HAP-1 (cell line): ENCODE data around the gene MAPK4.

Experiments
- DNase-seq, 2 experiments: peaks; one replicate each; pipeline ENCODE4 v3.0.0-alpha.2; 2016 to 2020; ENCODE audit warnings: low spot score in 2 of 2
- H3K27me3 ChIP-seq: fragments of 250-450 bp; sonication (Bioruptor Pico); 2 replicates; pipeline ENCODE4 v1.5.1; 2020; ENCODE audit warnings: low read depth, mild to moderate bottlenecking, moderate library complexity
- H3K36me3 ChIP-seq: fragments of 250-450 bp; sonication (Bioruptor Pico); replicated peaks from 2 replicates; pipeline ENCODE4 v1.5.1; 2020; ENCODE audit warnings: mild to moderate bottlenecking
- H3K4me1 ChIP-seq: fragments of 250-450 bp; sonication (Bioruptor Pico); 2 replicates; pipeline ENCODE4 v1.5.1; 2020; ENCODE audit warnings: mild to moderate bottlenecking
- H3K4me3 ChIP-seq: fragments of 250-450 bp; sonication (Bioruptor Pico); 2 replicates; pipeline ENCODE4 v1.5.1; 2020; ENCODE audit warnings: mild to moderate bottlenecking, moderate library complexity
- H3K9me3 ChIP-seq: fragments of 250-450 bp; sonication (Bioruptor Pico); 2 replicates; pipeline ENCODE4 v1.5.1; 2020; ENCODE audit warnings: mild to moderate bottlenecking, moderate library complexity
- in situ Hi-C: fragments of 300-500 bp; cut with MboI; formaldehyde crosslinking; loops from 3 replicates; pipeline ENCODE4 v1.14.3; 2020; ENCODE audit warnings: low sequenced_read_pairs, inconsistent platforms, mixed read lengths

MAPK4 gene

DNA sequence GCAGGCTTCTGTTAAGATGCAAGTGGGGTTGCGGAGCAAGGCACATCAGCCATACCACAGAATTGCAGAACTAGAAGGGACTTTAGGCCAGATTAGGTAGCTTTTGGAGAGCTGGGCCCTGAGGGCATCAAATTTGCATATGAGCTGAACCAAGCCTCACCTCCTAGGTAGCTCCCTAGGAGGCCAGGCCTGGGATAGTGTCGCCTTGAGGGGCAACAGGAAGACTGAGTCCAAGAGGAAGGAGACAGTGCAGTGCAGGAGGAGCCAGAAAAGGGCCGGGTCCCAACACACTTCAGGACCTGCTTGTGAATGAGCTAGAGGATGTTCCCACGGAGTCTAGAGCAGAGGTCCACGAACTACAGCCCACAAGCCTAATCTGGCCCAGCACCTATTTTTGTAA, 98.7 kb downstream of the MAPK4 start:
- no peaks in the 10 kb centered on the region for H3K4me1 ChIP-seq
- H3K9me3 ChIP-seq = peaks cover 10% of the 10 kb centered on the region; the same call in 1 of the 2 replicates
- DNase-seq = no peak
- no peaks in the 10 kb centered on the region for H3K36me3 ChIP-seq
- in situ Hi-C loops = no loop called here
- H3K4me3 ChIP-seq = no peak overlapping the region
- no peaks in the 10 kb centered on the region for H3K27me3 ChIP-seq

DNA sequence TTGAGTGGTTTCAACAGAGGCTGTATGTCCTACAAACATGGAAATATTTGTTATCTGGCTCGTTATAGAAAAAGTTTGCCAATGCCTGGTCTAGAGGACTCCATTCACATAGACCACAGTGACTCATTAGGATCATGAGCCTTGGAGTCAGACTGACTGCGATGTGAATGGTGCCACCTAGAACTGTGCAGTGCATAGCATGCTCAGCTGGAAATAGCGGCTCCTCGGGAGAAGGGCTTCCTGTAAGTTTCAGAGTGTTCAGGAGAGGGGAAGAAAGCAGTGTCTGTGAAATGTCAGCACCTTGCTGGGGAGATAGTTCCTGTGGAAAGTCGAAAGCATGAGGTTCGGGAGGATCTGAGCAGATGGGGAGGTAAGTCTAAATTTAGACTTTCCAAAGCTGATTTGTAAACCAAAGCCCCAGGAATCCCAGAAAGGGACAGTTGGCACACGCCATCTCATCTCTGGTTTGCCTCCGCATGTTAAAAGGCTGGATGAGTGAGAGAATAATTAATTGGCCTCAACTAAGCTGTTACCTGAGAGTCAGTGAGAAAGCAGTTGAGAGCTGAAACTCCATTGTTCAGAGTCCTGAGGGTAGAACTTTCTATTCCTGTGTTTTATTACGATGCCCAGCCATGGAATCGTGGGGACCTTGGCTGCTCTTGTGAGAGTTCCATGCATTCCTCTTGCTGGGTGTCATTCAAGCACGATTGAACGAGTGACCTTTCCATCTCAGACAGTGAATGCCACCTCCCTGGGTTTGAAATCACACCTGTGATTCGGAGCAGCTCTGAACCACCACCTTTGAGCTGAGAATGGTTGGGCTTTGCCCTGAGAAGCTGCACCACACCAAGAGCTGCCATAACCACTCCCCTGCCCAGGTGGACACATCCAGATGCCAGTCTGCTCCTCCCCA, 99.5 kb downstream of the MAPK4 start:
- in situ Hi-C loops = no loop called here
- Histone ChIP-seq H3K27me3 (no peaks in the 10 kb centered on the region), H3K36me3 (no peaks in the 10 kb centered on the region), H3K4me3 (no peak overlapping the region), H3K4me1 (no peaks in the 10 kb centered on the region), H3K9me3 (peaks cover 10% of the 10 kb centered on the region; the same call in 1 of the 2 replicates)
- no peak for DNase-seq

DNA sequence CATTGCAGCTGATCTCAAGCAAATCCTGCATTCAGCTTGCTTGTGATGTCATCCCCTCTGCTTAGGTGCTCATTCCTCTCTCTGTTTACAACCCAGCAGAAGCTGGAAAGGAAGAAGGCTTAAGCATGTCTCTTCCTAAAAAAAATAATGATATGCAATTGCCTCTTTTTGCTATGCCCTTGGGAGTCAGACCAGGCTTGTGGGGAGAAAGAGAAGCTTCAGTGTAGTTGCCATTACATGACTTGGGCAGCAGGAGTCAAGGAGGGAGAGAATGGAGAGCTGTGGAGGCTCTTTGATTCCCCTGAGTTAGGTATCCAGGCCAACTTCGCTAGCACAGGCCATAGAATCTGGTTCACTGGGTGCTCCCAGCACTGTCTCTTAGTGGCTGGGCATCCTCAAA, 101.1 kb downstream of the MAPK4 start:
- Histone ChIP-seq H3K4me1 (no peaks in the 10 kb centered on the region), H3K4me3 (no peak overlapping the region), H3K36me3 (no peaks in the 10 kb centered on the region), H3K27me3 (no peaks in the 10 kb centered on the region), H3K9me3 (peaks cover 10% of the 10 kb centered on the region; the same call in 1 of the 2 replicates)
- in situ Hi-C loops = no loop called here
- DNase-seq = no peak

DNA sequence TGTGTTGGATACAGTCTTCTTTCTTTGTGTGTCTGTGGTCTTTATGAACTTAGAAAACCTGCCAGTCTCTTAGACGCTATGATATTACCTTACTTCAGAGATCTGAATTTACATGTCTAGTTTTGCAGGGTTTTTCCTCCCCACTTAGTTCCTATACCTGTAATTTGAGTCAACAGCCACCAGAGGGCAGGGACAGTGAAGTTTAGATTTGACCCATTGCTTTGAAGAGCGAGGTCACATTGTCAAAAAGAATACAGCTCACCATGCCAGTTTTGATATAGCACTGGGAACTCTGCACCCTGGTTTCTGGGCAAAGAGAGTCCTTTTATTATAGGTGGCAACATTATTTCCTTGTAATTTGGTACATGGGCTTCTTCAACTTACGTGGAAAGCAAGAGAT, 102.3 kb downstream of the MAPK4 start:
- no peak for DNase-seq
- Histone ChIP-seq H3K4me3 (no peak overlapping the region), H3K9me3 (peaks cover 10% of the 10 kb centered on the region; the same call in 1 of the 2 replicates), H3K36me3 (no peaks in the 10 kb centered on the region), H3K27me3 (no peaks in the 10 kb centered on the region), H3K4me1 (no peaks in the 10 kb centered on the region)
- in situ Hi-C loops = no loop called here

DNA sequence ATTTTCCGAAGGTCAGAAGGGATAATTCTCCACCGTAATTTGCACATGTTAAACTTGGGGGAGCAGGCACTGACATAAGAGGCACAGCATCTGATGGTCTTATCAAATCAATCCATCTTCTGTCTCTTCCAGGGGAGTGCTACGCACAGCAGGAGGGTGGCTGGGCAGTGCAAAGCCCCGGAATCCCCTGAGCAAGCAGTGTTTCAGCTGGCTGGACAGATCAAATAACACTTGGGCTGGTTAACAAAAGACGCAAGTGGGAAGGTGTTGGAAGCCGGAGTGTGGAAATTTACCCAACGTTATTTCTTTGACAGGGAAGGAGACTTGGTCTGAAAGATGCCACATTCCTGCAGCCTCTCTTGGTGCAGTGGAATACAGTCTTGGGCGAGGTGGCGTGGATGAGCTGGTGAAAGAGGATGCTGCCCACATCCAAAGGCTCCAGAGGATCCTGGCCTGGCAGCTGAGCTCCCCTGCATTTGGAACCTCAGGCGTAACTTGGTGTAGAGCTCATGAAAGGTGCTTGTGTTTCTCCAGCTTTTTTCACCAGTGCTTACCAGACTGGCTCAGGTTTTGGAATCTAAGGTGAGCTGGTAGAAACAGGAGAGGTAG, 103.0 kb downstream of the MAPK4 start:
- no peaks in the 10 kb centered on the region for H3K36me3 ChIP-seq
- in situ Hi-C loops = no loop called here
- H3K9me3 ChIP-seq = peaks cover 10% of the 10 kb centered on the region; the same call in 1 of the 2 replicates
- H3K4me3 ChIP-seq = no peak overlapping the region
- no peaks in the 10 kb centered on the region for H3K27me3 ChIP-seq
- no peak for DNase-seq
- no peaks in the 10 kb centered on the region for H3K4me1 ChIP-seq

DNA sequence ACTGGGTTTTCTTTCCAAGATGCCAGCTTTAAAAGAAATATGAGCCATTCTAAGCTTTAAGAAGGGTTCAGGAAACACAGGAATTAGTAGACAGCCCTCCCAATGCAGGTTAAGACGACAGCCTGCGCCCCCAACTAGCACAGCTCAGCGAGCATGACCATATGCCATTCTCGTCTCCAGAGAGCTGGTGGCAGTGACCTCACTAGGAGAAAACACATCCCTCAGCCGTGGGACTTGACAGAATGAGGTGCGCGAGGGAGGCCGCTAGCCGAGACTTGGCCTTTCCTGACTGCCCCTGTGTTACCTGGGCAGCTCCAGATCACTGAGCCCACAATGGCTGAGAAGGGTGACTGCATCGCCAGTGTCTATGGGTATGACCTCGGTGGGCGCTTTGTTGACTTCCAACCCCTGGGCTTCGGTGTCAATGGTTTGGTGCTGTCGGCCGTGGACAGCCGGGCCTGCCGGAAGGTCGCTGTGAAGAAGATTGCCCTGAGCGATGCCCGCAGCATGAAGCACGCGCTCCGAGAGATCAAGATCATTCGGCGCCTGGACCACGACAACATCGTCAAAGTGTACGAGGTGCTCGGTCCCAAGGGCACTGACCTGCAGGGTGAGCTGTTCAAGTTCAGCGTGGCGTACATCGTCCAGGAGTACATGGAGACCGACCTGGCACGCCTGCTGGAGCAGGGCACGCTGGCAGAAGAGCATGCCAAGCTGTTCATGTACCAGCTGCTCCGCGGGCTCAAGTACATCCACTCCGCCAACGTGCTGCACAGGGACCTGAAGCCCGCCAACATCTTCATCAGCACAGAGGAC, 103.9 kb downstream of the MAPK4 start:
- H3K27me3 ChIP-seq = no peaks in the 10 kb centered on the region
- in situ Hi-C loops = no loop called here
- no peak for DNase-seq
- no peaks in the 10 kb centered on the region for H3K36me3 ChIP-seq
- H3K4me1 ChIP-seq = no peaks in the 10 kb centered on the region
- H3K4me3 ChIP-seq = no peak overlapping the region
- peaks cover 10% of the 10 kb centered on the region; the same call in 1 of the 2 replicates for H3K9me3 ChIP-seq

DNA sequence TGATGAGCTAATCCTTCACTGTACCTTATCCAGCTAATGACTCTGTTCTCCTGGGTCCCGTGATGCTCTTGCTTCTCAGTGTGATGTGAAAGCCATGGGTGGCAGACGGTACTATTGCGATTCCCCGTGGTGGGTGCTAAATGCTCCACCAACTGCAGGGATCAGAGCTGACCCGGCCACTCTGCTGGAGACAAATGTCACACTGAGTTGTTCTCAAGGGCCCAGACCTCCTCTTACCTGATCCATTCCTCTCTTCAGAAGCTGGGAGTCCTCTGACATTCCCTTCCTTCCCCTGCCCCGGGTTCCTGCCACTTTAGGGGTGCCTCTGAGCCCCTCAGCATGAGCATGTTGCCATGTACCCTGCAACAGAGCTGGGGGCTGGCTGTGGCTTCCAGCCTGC, 105.1 kb downstream of the MAPK4 start:
- in situ Hi-C loops = no loop called here
- H3K27me3 ChIP-seq = no peaks in the 10 kb centered on the region
- no peaks in the 10 kb centered on the region for H3K36me3 ChIP-seq
- H3K4me3 ChIP-seq = no peak overlapping the region
- no peaks in the 10 kb centered on the region for H3K4me1 ChIP-seq
- DNase-seq = no peak
- H3K9me3 ChIP-seq = peaks cover 10% of the 10 kb centered on the region; the same call in 1 of the 2 replicates

DNA sequence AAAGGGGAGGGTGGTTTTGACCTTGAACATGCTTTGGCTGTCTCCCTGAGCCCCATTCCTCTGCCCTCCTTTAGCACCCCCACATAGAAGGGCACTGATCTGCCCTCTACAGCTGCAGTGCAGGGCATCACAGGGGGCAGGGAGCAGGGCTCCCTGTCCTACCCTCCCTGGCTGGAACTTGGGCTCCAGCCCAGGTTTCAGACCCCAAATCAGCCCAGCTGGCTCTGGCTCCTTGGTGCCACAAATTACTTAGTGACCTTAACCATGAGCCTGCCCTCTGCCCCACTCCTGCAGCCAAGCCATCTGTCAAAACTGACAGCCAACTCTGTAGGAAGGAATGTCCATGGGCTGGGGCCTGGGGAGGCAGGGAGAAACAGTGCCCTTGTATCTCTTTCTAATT, 105.6 kb downstream of the MAPK4 start:
- Histone ChIP-seq H3K9me3 (peaks cover 10% of the 10 kb centered on the region; the same call in 1 of the 2 replicates), H3K27me3 (no peaks in the 10 kb centered on the region), H3K36me3 (no peaks in the 10 kb centered on the region), H3K4me1 (no peaks in the 10 kb centered on the region), H3K4me3 (no peak overlapping the region)
- in situ Hi-C loops = no loop called here
- DNase-seq = no peak

DNA sequence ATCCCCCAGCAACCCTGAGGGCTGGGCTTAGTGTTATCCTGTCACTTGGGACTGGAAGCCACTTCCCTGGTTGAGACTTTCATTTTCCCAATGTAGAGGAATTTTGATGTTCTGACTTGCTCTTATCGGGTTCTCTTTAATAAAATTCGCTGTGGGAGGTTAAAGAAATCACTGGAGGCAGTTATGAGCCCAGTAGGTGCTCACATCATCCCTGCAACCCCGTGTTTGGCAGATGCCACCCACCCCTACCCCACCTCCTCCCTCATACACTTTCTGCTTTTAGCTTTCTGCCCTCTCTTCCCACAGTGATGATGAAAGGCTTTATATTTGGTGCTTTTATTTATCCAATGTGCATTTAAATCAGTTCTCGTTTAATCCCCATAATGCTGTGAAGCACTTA, 106.6 kb downstream of the MAPK4 start:
- no peaks in the 10 kb centered on the region for H3K36me3 ChIP-seq
- H3K27me3 ChIP-seq = no peaks in the 10 kb centered on the region
- H3K4me1 ChIP-seq = no peaks in the 10 kb centered on the region
- H3K9me3 ChIP-seq = peaks cover 9% of the 10 kb centered on the region; the same call in 1 of the 2 replicates
- no peak for DNase-seq
- in situ Hi-C loops = no loop called here
- no peak overlapping the region for H3K4me3 ChIP-seq

DNA sequence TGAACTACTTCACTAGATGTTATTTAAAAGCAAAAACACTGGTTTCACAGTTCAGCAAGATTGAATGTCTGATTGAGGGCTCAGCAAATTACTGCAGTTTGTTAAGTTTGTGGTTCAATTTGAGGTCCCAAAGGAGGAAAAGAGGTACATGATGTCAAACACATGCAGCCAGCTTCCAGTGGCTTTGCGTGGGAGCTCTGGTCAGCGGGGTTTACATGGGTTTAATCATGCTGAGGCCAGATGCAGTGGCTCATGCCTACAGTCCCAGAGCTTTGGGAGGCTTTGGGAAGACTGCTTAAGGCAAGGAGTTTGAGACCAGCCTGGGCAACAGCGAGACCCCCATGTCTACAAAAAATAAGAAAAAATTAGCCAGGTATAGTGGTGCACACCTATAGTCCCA, 111.5 kb downstream of the MAPK4 start:
- H3K36me3 ChIP-seq = no peaks in the 10 kb centered on the region
- DNase-seq = no peak
- H3K4me1 ChIP-seq = no peaks in the 10 kb centered on the region
- no peak overlapping the region for H3K4me3 ChIP-seq
- no peaks in the 10 kb centered on the region for H3K9me3 ChIP-seq
- in situ Hi-C loops = no loop called here
- H3K27me3 ChIP-seq = no peaks in the 10 kb centered on the region

DNA sequence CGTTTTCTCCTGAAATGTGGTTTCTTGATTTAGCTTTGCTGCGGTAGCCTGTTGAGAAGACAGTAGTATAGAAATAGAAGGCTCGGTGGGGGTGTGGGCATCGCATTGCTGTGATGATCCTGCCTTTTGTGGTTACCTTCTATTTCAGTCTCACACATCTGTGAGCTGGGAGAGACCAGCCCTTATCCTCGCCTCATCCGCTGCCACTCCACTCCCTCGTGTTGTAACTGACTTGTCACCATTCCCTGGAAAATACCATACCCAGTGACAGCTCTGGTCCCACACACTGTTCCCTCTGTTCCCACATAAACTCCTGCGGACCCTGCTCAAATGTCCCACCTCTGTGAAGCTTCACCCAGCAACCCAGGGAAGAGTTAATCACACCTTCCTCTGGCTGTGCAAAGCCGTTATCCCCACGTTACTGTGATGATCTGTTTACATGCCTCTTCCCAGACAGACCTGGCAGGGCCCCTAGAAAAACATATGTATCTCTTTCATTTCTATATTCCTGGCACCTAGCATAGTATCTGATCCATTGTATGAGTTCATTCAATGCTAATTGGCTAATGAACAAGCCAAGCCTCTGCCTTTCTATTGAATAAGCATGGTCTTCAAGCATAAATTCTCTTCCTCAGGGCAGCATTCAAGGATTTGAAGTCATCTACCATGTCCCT, 114.6 kb downstream of the MAPK4 start:
- no peaks in the 10 kb centered on the region for H3K4me1 ChIP-seq
- no peak for DNase-seq
- in situ Hi-C loops = no loop called here

DNA sequence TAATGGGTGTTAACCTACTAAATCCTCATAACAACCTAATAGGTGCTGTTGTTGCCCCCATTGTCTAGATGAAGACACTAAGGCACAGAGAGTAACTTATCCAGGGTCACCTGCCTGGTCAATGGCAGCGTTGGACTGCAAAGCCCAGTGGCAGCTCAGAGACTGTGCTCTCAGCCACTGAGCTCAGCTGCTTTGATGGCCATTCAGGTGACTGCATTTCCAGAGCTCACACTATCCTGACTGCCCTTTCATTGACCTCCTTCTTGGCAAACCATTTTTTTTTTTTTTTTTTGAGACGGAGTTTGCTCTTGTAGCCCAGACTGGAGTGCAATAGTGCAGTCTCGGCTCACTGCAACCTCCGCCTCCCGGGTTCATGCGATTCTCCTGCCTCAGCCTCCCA, 115.2 kb downstream of the MAPK4 start:
- Histone ChIP-seq H3K4me1 (no peaks in the 10 kb centered on the region), H3K4me3 (no peak overlapping the region), H3K9me3 (no peaks in the 10 kb centered on the region), H3K27me3 (no peaks in the 10 kb centered on the region), H3K36me3 (no peaks in the 10 kb centered on the region)
- DNase-seq = no peak
- in situ Hi-C loops = no loop called here

More for the DNA sequence above, 114.6 kb downstream of the MAPK4 start:
- H3K36me3 ChIP-seq = no peaks in the 10 kb centered on the region
- no peaks in the 10 kb centered on the region for H3K27me3 ChIP-seq
- no peaks in the 10 kb centered on the region for H3K9me3 ChIP-seq
- H3K4me3 ChIP-seq = no peak overlapping the region

DNA sequence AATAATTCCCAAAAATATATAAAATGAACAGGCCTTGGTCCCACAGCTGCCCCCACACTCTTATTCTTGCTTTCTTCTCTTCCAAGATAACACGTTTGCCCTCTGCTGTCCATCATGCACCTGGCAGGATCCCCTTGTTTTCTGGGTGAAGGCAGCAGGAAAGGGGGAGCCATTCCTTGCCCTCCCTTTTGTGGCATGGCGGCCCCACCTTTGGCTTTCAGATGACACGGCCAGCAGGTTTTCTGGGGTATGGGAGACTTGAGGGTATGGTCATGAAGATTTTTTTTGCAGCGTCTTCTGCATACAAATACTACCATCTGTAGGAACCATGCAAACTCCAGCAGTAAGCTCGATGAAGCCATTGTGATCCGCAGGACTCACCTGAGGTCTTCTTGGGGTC, 118.8 kb downstream of the MAPK4 start:
- no peak for DNase-seq
- no peaks in the 10 kb centered on the region for H3K27me3 ChIP-seq
- no peak overlapping the region for H3K4me3 ChIP-seq
- H3K9me3 ChIP-seq = no peaks in the 10 kb centered on the region
- in situ Hi-C loops = no loop called here
- H3K4me1 ChIP-seq = no peaks in the 10 kb centered on the region; the same call in 1 of the 2 replicates
- no peaks in the 10 kb centered on the region for H3K36me3 ChIP-seq
